COLO829 (cell line): ENCODE results near the gene VAPB.

Experiments
- DNase-seq: peaks from one replicate; pipeline ENCODE4 v3.0.0; 2012; ENCODE audit warnings: low spot score

VAPB gene

DNA sequence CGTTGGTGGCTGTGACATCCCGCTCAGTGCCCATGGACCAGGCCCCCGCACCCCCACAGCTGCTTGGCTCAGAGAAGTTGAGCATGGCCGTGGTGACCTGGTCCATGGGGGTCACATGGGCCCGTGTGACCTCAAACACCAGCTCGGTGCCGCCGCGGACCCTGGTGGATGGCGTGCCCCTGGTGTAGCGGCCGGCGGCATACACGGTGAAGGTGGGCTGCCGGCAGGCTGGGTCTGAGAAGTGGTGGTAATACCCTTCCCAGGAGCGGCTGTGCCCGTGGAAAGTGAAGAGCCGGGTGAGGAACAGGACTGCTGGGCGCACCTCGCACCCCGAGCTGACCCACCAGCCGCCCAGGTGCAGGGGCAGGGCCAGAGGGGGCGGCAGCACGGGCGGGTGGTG lies 72.1 kb downstream of the VAPB start:
- no peak for DNase-seq

DNA sequence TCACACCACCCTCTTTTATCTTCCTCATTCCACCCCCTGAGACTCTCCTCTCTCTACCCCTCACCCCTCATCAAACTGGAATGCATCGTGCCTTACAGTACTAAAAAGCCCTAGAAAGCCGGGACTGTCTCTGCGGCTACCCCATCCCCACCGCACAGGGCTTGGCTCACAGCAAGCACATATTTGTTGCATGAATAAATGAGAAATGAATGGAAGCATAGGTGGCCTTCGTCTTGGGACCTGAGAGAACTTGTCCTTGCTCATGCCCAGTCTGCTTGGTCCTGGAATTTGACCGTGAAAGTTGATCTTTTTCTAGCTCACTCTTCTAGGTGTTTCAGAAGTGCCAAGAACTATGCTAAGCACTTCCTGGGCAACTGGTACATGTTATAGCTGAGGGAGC lies 72.9 kb downstream of the VAPB start:
- no peak for DNase-seq

DNA sequence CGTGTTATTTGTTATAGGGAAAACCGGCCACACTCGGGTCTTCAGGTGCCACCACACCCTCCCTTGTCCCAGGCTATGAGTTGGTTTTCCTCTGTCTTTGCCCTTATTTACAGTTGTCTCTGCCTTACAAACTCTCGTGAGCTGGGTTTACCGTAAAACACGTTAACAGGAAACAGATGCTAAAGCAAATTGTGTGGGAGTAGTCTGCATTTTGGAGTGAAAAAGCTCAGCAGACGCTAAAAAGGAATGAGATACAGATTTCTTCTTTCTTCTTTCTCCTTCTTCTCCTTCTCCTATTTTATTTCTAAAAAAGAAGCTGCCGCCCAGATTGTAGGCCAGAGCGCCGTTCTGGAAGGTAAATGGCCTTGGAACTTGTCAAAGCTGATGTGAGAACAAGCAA lies 74.2 kb downstream of the VAPB start:
- no peak for DNase-seq

DNA sequence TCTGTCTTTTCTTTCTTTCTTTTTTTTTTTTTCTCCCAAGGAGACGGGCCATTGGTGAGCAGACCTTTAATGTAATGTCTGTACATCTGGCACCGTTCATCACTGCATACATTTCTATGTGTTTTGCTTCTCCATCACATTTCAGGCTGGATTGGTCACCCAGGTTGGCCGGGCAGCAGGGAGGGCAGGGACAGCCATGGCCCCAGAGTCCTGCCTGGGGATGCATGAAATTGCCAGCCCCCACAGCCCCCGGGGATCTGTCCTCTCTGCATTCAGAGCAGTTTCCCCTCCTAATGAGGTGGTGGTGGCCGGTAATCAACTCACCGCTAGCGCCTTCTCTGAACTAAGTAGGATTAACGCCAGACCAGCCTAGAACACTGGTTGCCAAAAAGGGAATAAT lies 75.8 kb downstream of the VAPB start:
- no peak for DNase-seq

DNA sequence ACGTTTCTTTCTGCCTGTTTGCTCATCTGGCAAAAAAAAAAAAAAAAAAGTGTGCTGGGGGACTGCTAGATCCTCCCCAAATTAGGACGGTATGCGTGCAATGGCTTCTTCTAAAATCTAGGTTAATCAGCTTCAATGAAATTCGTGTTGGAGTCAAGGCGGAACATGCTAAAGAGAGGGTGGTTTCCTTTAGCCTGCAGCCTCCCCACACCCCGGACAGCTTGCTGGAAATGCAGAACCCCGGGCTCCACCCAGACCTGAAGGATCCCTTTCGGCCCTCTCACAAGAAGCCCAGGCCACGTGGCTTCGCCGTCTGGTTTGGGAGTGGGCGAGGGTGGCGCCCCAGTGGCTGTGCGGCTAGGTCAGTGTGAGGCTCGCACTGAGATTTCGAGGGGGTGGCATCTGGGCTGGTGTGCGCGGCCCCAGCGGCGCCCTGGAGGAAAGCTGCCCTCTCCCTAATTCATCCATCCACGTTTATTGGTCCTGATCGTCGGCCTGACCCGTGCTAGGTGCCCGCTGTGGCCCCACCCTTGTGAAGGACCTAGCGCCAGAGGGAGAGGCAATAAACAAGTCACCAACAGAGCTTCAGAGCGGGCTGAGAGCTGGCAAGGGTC lies 77.2 kb downstream of the VAPB start:
- no peak for DNase-seq

DNA sequence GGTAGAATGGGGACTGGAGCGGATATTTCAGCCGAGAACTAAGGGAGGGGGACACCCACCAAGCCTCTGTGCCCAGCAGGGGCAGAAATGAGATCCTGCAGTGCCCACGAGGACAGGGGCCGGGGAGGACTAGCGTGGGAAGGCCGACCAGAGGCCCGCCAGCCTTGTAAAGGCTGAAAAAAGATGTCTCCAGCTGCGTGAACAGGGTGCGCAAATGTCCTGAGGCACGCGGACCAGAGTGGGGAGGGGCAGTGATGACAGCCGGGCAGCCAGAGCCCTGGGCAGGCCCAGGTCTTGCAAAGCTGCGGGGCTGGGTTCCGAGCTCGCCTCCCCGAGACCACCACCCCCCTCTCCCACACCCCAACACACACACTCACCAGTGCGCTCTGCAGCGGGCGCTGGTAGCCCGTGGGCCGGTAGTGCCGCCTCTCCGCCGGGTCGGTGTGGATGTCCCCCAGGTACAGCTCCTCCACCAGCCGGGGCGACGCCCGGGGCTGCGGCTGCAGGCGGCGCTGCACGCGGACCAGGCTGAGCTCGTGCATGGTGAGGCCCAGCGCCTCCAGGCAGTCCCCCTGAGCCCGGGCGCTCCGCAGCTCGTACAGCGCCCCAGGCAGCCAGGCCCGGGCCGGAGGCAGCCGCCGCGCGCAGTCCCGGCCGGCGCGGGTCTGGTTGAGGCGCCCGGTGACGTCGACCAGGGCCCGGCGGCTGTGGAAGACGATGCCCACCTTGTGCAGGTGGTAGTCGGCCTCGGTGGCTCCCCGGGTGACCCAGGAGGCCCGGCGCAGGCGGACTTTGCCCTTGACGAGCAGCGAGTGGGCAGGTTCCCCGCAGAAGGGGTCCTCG lies 77.9 kb downstream of the VAPB start:
- DNase-seq: no peak

DNA sequence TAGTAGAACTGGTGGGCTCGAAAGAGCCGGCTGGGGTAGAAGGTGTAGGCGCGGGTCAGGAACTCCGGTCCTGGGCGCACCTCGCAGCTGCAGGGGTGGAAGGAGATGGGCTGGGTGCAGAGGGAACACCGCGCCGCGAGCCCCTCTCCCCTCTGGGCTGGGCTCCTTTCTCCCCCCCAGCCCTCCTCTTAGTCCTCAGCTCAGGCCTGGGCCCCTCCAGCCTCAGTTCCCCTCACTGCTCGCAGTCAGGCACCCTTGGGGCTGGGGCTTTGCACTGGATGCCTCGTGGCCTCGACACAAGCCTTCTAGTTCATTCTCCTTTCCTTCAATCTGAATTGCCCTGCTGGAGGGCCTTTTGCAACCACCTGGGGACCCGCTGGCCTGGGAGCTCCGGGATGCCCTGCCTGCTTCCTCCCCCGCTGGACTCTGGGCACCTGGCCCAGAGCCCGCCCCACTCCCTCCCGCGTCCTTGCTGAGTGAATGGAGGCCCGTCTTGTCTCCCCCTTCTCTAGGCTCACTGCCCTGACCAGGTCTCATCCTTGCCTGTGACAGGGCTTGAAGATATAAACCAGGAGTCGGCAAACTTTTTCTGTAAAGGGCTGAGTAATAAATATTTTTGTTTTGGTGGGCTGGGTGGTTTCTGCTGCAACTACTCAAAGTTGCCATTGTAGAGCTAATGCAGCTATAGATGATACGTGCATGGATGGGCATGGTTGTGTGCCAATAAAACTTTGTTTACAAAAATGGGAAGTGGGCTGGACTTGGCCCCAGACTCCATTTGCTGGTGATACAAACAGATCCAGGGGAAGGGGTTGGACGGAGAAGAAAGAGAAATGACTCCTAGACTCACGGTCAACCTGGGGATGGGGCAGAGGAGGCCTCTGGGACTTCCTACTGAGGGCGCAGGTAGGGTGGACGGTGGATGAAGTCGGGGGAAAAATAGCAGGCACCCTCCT lies 78.8 kb downstream of the VAPB start:
- DNase-seq: no peak

DNA sequence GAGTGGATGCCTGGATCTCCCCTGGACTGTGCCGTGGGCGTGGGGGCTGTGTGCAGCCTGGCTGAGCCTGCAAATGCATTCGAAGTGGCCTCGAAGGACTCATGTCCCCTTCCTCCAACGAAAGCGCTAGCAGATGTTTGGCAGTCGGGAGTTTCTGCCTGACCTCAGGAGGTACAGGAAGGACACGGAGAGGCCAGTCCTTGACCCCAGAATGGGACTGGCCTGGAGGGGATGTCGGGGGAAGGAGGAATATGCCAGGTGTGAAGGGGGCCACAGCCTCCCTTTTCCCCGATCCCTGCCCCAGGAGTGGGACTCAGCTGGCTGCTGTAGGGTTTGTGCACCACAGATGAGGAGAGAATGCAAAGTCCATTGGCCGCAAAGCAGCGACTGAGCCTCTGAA lies 80.6 kb downstream of the VAPB start:
- no peak for DNase-seq

DNA sequence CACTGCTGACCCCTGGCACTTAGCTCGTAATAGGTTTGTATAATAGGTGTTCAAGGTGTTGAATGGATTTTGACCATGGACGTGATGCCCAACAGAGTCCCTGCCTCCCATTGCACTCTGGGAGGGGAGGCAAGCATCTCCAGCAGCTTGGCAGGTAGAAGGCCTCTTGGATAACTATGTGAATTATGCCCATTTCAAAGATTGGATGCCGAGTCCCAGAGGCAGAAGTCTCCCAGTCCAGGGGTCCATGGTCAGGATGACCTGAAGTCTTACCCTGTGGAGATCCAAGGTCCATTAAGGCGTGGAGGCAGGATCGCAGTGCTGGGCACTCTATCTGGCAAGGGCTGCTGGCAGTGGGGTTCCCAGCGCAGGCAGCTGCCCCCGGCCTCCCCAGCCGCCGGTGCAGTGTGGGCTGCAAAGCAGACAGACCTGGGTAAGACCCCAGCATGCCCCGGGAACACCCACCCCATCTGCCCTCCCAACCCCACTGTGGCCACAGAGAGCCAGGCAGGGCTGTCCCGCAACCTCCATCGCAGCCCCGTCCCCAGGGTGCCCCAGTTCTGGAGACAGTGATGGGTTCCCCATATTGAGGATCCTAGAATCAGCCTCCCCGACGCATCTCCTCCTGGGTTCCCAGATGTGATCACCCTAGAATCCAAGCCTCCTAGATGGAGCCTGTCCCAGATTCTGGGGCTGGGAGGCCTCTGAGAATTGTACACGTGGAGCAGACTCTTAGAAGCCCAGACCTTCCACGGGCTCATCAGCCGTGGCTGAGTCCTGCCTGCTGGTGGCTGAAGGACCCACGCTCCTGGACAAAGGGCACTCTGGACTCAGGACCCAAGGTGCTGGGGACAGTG lies 81.5 kb downstream of the VAPB start:
- no peak for DNase-seq

DNA sequence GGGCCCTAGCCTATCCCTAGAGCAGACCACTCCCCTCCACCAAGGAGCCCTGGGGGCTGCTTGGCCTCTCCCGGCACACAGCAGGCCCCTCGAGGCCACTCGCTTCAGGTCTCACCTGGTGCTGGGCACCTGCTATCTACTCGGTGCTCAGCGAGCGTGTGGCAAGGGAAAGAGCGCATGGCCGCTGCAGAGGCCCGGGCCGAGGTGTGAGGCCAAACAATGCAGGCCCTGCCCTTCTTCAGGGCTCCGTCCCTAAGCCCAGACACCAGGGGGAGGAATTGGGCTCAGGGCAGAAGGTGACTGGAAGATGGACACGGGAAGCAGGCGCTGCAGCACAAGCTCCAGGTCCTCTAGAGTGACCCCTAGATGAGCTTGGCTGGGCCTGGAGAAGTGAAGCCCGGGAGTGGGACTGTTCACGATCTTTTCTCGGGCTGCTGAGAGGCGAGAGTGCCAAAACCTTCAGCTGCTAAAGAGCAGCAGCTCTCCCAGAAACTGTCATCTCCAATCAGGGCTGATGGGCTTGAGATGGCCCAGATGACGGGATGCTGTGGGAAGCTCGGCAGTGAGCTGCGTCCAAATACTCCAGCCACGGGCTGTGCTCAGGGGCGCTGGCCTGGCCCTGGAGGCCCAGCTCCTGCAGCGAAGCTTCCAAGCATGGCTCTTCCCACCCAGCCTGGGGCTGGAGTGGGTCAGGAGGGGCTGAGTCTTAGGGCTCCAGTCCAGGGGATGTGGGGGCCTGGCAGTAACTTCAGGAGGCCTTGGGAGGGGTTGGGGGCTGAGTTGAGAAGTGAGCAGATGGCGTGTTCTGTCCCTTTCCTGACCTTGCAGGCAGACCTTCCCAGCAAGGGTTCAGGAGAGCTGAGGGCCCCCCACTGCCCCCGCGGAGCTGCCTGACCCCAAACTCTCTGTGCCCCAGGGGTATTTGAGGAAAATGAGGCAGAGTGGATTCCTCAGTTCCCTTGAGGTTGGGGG lies 82.5 kb downstream of the VAPB start:
- no peak for DNase-seq

DNA sequence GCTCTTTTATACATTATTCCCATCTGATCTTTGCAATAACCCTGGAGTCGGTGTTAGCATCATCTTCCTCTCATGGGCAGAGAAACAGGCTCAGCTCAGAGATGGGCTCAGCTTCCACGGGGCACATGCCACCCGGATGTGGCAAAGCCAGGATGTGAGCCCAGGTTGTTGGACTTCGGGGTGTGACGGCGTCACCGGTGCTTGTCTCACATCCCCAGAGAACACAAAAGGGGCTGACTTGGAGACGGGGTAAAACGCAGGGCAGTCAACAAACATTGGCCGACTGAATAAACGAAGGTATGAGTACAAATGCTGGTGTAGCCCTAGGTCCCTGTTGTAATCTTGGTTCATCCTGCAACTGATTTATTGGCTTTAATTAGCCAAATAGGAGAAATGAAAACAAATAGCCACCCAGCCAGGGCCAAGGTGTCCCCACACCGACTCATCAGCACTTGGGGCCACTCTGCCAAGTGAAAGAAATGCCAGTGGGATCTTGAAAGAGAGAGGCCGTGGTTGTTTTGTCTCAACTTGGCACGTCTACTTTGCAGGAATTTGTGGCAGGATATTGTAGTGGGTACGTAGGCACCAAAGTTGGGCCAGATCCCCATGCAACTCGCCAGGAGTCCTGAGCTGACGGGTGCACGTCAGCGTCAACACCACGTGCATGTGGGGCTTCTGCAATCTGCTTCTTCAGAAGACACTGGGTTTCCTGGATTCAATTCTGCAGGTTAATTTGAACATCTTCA lies 83.4 kb downstream of the VAPB start:
- no peak for DNase-seq

DNA sequence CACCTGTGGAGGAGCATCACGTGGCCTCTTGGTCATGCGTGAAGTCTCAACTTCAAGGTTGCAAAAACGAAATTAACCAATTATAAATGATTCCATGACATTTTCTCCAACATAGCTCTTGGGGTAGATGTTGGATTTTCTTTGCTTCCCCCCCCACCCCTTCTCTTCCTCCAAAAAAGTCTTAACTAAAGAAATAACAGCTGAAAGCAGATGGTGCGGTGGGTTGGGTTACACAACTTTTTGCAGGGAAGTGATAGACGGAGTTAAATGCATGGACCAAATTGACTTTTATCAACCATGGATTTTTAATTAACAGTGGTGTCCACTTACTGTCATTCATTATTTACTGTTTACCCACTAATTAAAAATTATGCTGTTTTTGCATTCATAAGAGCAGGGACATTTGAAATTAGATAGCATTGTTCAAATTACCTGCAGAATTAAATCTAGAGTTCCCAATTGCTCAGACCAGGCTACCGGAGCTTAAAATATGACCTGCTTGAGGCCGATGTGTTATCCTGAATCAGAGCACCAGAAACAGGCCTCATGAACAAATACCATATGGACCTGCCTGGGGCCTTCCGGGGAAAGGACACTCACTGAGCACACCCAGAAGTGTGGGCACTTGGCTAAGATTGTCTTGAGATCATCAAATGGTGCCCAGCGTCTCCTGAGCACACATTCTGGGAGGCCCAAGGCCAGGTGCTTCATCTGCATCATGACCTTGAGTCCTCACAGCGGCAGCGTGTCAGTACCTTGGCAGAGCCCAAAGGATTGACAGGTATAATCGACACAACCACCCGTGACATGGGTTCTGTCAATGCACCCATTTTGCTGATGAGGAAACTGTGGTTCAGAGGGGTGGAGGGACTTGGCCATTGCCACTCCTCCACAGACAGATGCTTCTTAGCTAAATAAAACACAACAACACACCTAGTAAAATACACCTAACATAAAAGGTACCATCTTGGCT lies 84.7 kb downstream of the VAPB start:
- no peak for DNase-seq

DNA sequence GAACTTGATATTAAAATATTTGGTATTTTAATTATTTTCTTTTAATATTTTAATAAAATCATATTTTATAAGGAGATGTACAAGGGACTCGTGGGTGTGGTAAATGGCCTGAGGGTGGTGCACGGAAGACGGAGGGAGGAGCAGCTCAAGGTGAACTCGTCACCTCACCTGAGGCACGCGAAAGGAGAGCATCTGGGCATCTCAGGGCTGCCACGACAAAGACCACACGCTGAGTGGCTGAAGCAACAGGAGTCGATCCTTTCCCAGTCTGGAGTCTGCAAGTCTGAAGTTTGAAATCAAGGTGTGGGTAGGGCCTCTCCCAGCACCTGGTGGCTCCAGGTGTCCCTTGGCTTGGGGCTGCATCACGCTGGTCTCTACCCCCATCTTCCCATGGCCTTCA lies 86.4 kb downstream of the VAPB start:
- no peak for DNase-seq

DNA sequence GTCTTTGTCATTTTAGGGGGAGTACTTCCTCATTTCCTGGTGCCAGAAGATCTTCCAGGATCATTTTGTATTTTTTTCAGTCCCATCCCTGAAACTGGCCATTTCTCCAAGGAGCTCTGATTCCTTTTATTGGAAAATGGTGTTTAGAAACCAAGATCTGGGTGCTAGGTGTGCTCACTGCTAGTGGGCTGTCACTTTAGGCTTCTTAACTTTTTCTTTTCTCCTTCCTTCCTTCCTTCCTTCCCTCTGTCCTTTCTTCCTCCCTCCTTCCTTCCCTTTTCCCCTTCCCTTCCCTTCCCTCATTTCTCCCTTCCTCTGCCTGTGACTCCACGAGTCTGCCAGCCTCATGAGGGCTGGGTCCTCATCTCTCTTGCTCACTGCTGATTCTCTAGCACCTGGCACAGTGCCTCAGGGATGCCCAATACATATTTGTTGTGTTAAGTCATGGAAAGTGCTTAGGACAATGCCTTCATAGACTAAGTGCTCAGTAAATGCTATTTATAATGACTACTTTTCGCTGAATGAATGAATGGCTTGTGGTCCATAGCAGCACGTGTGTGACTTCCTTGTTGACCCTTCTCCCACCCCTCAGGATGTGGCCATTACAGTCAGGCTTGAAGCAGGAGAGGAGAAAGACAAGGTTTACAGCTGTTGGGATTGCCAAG lies 89.2 kb downstream of the VAPB start:
- peak; percentile 52 for DNase-seq

DNA sequence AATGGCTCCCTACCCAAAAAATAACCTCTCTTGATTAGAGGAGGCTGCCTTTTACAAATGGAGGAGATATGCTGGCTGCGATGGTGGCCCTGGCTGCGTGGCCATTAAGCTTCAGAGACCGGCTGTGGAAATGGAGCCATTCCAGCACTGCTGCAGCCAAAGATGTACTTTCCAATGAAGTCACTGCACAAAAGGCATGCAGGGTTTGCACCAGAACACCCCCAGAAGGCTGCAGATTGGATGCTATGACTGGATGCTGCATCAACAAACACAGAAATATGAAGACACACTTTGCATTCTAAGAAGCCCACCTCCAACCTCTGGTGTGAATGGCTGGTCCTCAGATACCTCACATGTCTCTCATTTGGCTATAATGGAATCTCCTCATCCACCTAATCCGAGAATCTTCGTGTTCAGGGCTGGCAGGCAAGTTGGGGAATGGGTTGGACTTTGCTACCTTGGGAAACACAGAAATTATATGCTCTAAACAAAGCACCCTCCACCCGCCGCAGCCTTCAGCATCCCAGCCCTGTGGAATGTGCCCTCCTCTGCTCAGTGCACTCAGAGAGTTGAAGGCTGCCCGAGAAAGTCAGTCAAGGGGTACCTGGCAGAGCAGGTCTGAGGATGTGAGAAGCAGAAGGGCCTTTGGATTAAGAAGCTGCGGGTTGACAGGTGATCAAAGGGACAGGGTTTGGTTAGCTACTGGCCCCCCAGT lies 90.9 kb downstream of the VAPB start:
- DNase-seq: no peak

DNA sequence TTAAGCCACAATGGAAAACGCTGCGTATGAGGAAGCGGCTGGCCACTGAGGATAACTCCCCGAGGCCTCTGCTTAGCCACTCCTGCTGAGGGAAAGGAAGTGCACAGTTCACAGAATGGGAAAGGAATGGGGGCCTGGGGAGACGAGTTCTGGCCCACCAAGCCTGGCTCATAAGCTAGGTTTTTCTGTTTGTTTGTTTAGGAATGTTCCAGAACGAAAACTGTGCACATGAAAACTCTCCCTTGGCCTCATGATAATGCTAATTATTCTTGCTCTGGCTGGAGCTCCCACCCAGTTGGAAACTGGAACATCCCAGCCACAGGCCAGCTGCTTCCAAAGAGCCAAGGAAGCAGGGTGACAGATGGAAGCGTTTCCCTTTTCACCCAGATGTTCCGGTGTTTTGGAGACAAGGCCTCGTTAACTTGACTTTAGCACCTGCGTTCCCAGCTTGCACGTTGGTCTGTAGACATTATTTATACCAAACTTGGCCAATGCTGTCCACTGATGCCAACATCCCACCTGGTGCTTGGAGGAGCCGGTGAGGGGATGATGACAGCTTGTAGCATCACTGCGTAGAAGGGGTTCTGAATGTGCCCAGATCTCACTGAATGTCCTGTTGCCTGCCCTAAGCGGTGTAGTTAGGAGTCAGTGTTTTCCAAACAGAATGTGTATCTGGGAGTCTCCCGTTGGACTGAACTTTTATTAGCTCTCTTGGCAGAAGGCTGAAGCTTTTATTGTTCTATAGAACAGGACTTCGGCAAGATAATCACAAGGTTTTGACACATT lies 91.7 kb downstream of the VAPB start:
- DNase-seq: no peak
